IPS-15b (cell line): ENCODE data around the gene CETN2.
"Not testable (repeated sequence)": the region's sequence is repeated elsewhere in the genome, so short reads cannot be mapped to it uniquely, and the experiment has no call there.

Source experiments
- H3K27me3 ChIP-seq: one replicate; pipeline ENCODE4 v1.6.1; 2013; ENCODE audit warnings: low read length; ENCODE audit not compliant: control insufficient read depth, insufficient read depth
- H3K36me3 ChIP-seq: one replicate; pipeline ENCODE4 v1.6.1; 2013; ENCODE audit warnings: low read length; ENCODE audit not compliant: control insufficient read depth, insufficient read depth
- H3K4me1 ChIP-seq: one replicate; pipeline ENCODE4 v1.6.1; 2013; ENCODE audit warnings: mild to moderate bottlenecking, low read length; ENCODE audit not compliant: control insufficient read depth, insufficient read depth
- H3K4me3 ChIP-seq: one replicate; pipeline ENCODE4 v1.5.1; 2013; ENCODE audit warnings: low read depth, low read length
- H3K9ac ChIP-seq: one replicate; pipeline ENCODE4 v1.6.1; 2013; ENCODE audit warnings: low read depth, mild to moderate bottlenecking, low read length
- H3K9me3 ChIP-seq: one replicate; pipeline ENCODE4 v1.6.1; 2013; ENCODE audit warnings: mild to moderate bottlenecking, low read length; ENCODE audit not compliant: control insufficient read depth, insufficient read depth

The CETN2 gene

DNA sequence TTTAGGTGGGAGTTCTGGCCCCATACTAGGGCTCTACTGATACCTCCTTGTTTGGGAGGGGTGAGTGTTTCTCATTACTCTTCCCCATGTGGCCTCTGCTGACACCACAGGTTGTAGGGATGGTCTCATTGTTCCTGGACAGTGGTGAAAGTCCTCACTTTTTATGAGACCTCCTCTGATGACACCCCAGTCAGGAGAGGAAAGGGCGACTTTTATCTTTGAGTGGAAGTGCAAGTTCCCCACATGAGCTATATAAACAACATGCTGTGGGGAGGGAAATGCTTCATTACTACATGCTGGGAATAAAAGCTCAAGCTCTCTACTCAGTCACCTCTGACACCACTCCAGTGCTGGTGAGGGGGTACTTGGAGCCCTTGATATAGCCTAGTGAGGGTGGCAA, 31.6 kb downstream of the CETN2 start:
- Histone ChIP-seq H3K36me3 (no peaks in the 10 kb centered on the region), H3K9me3 (no peaks in the 10 kb centered on the region), H3K9ac (no peak overlapping the region), H3K27me3 (no peaks in the 10 kb centered on the region), H3K4me1 (no peaks in the 10 kb centered on the region), H3K4me3 (no peak overlapping the region)

DNA sequence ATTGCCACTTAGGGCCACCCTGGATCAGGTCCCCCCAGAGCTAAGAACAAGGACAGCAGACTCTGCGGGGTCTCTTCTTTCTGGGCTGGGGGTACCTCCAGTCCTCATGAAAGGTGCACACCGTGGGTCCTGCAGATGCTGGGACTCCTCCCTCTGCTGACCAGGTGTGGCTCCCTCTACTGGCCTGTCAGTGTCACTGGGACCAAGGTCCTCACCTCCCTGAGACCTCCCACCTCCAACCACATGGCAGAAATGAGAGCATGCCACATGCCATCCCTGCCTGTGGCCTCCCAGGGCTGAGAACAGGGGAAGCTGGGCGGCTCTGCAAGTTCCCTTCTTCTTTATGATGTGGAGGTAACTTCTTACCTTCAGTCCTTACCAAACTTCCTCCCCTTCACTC, 43.5 kb downstream of the CETN2 start:
- H3K9ac ChIP-seq, H3K4me1 ChIP-seq, H3K4me3 ChIP-seq, H3K27me3 ChIP-seq, H3K9me3 ChIP-seq, H3K36me3 ChIP-seq: not testable (repeated sequence)
